Measurements from ENCODE around the gene STRIP1. TPM values are rescaled to one million over a fixed set of nuclear protein-coding genes. Genes with fewer than 3 reads are reported as not detected.

STRIP1 gene
- polyA plus RNA-seq, 2 of the 4 experiments (the other 2 are of a cell fraction): 16.4 to 16.7 TPM

DNA sequence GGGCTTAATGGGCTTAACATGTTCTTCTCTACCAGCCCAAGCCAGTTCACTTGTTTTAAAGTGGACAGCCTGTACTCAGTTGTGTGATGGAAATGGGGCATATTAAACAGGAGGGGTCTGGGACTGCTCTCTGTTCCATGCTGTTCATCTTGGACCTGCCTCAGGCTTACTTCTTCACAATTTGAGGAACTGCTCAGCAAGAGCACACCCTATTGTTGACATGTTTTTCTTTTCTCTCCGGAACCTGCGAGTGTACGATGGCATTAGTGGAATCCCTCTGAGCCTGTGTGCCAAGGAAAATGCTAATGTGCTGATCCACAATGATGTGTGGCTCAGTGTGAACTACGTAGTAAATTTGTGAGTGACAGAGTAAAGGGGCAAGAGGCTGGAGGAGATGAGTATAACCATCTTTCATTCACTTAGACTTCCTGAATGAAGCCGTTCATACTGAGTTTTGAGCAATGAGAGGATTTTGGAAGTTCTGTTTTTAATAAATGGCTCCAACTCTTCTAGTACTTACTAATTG is 43.0 kb upstream of the STRIP1 start:
- Histone ChIP-seq H3K27ac (no peak overlapping the region), H3K4me3 (no peak overlapping the region), H3K9me3 (no peaks in the 10 kb centered on the region), H3K4me2 (no peak overlapping the region), H3K4me1 (peaks cover 45% of the 10 kb centered on the region)
- DNase-seq (ENCODE audit: low read depth in 1 of 2, low spot score in 1 of 2) (no peak), ATAC-seq (no peak), FAIRE-seq (no peak)
- ChIA-PET CTCF (interaction anchor here (0.7 kb wide), 1 partner anchor 360 kb away, joined by 3 read pairs; no protein-coding TSS in a partner anchor), POLR2A (interaction anchor here (0.7 kb wide), 1 partner anchor 68 kb away, joined by 4 read pairs; no protein-coding TSS in a partner anchor)
- TF ChIP-seq POLR2AphosphoS2 (conservative IDR thresholded peaks at IDR 0.05; ENCODE audit: low read length) (no peak), FOSB (CRISPR knock-in tag; IDR thresholded peaks at IDR 0.05) (no peak), HOXB13 (CRISPR knock-in tag; IDR thresholded peaks at IDR 0.05; ENCODE audit: low read depth) (no peak), ZFP36 (IDR thresholded peaks at IDR 0.05; ENCODE audit: borderline replicate concordance, partially characterized antibody) (no peak)
- TF ChIP-seq, protein P1, sequence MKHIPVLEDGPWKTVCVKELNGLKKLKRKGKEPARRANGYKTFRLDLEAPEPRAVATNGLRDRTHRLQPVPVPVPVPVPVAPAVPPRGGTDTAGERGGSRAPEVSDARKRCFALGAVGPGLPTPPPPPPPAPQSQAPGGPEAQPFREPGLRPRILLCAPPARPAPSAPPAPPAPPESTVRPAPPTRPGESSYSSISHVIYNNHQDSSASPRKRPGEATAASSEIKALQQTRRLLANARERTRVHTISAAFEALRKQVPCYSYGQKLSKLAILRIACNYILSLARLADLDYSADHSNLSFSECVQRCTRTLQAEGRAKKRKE (CRISPR knock-in tag; IDR thresholded peaks at IDR 0.05; ENCODE audit: low read depth): no peak
- WGBS (ENCODE audit: missing lambda C conversion rate): 97% methylated on average over 5 of the region's 5 CpGs

DNA sequence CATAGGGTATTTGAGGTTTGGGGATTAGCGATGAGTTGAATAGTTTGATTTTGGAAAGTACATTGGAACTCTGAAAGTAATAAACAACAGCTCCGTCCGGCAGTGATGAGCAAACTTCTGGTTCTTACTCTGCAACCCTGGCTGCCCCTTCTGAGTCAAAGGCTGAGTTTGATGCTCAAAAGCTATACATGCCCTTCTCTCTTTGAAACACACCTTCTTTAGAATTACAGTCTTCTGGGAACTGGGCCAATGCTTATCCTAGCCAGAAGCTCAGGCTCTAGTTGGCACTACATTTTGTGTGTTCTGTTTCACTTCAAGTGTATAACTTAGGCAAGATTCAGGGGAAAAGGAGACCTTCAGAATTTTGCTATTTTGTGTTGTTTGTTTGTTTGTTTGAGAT is 40.5 kb upstream of the STRIP1 start:
- no peak for ATAC-seq
- H3K9me3 ChIP-seq: no peaks in the 10 kb centered on the region
- peaks cover 54% of the 10 kb centered on the region for H3K4me1 ChIP-seq
- ChIA-PET POLR2A (no interaction called here), CTCF (interaction anchor here (0.7 to 7.3 kb wide), 4 partner anchors 9 to 353 kb away, joined by 3 to 44 read pairs (median 3); partner anchors contain the start of gene AHCYL1)
- TF ChIP-seq FOXS1 (CRISPR knock-in tag; IDR thresholded peaks at IDR 0.05) (no peak), ZFP36 (IDR thresholded peaks at IDR 0.05; ENCODE audit: borderline replicate concordance, partially characterized antibody) (no peak), HOXB5 (CRISPR knock-in tag; IDR thresholded peaks at IDR 0.05) (no peak), BHLHE40 (IDR thresholded peaks at IDR 0.05; ENCODE audit: low read depth, low read length) (no peak), JUNB (IDR thresholded peaks at IDR 0.05) (no peak), ZC3H11A (IDR thresholded peaks at IDR 0.05) (no peak), JUN (IDR thresholded peaks at IDR 0.05) (no peak)
- TF ChIP-seq, protein P2, sequence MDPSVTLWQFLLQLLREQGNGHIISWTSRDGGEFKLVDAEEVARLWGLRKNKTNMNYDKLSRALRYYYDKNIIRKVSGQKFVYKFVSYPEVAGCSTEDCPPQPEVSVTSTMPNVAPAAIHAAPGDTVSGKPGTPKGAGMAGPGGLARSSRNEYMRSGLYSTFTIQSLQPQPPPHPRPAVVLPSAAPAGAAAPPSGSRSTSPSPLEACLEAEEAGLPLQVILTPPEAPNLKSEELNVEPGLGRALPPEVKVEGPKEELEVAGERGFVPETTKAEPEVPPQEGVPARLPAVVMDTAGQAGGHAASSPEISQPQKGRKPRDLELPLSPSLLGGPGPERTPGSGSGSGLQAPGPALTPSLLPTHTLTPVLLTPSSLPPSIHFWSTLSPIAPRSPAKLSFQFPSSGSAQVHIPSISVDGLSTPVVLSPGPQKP (IDR thresholded peaks at IDR 0.05; ENCODE audit: low read depth, low read length): no peak
- TF ChIP-seq, protein P3, sequence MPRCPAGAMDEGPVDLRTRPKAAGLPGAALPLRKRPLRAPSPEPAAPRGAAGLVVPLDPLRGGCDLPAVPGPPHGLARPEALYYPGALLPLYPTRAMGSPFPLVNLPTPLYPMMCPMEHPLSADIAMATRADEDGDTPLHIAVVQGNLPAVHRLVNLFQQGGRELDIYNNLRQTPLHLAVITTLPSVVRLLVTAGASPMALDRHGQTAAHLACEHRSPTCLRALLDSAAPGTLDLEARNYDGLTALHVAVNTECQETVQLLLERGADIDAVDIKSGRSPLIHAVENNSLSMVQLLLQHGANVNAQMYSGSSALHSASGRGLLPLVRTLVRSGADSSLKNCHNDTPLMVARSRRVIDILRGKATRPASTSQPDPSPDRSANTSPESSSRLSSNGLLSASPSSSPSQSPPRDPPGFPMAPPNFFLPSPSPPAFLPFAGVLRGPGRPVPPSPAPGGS (IDR thresholded peaks at IDR 0.05): no peak
- H3K4me3 ChIP-seq: no peak overlapping the region
- WGBS (ENCODE audit: missing lambda C conversion rate): 98% methylated on average over 3 of the region's 3 CpGs
- FAIRE-seq: no peak
- H3K27ac ChIP-seq: no peak overlapping the region
- DNase-seq (ENCODE audit: low read depth in 1 of 2, low spot score in 1 of 2): no peak
- no peak overlapping the region for H3K4me2 ChIP-seq

DNA sequence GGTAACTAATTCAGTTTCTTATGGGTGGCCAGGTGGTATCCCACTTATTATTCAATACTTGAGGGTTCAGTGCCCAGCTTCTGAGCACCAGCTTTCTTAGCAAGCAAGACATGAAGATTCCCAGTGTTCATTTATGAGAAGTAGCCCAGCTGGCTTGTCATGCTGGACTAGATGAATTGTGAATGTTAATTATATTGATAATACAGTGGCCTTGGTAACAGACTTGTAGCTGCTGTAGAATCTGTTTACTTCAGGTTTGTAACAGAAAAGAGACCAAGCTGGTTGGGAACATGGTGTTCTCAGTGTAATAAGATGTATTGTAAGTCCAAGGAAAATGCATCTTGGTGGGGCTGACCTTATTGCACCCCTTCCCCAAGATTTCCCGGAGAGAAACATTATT is 39.8 kb upstream of the STRIP1 start:
- FAIRE-seq: no peak
- H3K27ac ChIP-seq: no peak overlapping the region
- H3K4me2 ChIP-seq: no peak overlapping the region
- ATAC-seq: no peak
- H3K4me3 ChIP-seq: no peak overlapping the region
- H3K9me3 ChIP-seq: no peaks in the 10 kb centered on the region
- ChIA-PET CTCF (interaction anchor here (0.9 to 7.3 kb wide), 3 partner anchors 9 to 353 kb away, joined by 3 to 44 read pairs (median 3); partner anchors contain the start of gene AHCYL1), POLR2A (no interaction called here)
- TF ChIP-seq FOXS1 (CRISPR knock-in tag; IDR thresholded peaks at IDR 0.05) (no peak), POLR2AphosphoS2 (conservative IDR thresholded peaks at IDR 0.05; ENCODE audit: low read length) (no peak), HDAC2 (IDR thresholded peaks at IDR 0.05) (no peak), TFCP2L1 (CRISPR knock-in tag; IDR thresholded peaks at IDR 0.05) (no peak), KDM1A (IDR thresholded peaks at IDR 0.05; ENCODE audit: low read depth) (no peak), KDM5A (IDR thresholded peaks at IDR 0.05) (no peak), RARB (CRISPR knock-in tag; IDR thresholded peaks at IDR 0.05) (no peak), CBX2 (IDR thresholded peaks at IDR 0.05; ENCODE audit: borderline replicate concordance, low read depth) (no peak)
- no peak for DNase-seq (ENCODE audit: low read depth in 1 of 2, low spot score in 1 of 2)
- 96% methylated on average over 1 of the region's 1 CpG for WGBS (ENCODE audit: missing lambda C conversion rate)
- peaks cover 58% of the 10 kb centered on the region for H3K4me1 ChIP-seq
